ENCODE data around the gene CHGA. TPM values are rescaled to one million over a fixed set of nuclear protein-coding genes. Genes with fewer than 3 reads are reported as not detected.
A peak's percentile ranks its signal among the peaks of the same experiment; 100 is the strongest.

CHGA gene
- polyA plus RNA-seq, 3 donors = not detected

DNA sequence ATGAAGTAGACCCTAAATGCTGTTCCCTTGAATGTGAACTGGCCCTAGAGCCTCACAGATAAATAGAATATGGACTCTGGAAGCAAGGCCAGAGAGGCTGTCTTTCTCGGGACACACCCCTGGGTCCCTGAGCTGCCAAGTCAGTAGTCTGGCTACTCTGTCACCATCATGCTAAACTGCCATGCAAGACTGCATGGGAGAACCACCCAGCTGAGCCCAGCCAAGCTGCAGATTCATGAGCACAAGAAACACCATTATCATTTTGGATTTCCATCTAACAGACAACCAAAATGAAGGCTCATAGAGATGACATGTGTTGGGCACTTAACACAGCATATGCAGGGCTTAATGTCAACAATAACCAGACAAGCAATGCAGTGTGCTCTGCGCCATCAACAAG lies 53.3 kb downstream of the CHGA start:
- Mint-ChIP-seq H3K4me1 (peaks cover 14% of the 10 kb centered on the region), H3K4me3 (no peak overlapping the region), H3K36me3 (peaks cover 69 to 97% of the 10 kb centered on the region in 2 donors), H3K27ac (no peak overlapping the region), H3K9me3 (peaks cover 43 to 60% (median 51%) of the 10 kb centered on the region in 7 donors), H3K27me3 (ENCODE audit: low read depth in 3 of 3) (peaks cover 0 to 3% (median 2%) of the 10 kb centered on the region in 3 donors)
- no peak overlapping the region for H3K9ac ChIP-seq (ENCODE audit: insufficient read depth, low read length, poor library complexity, severe bottlenecking)
- H3K27me3 ChIP-seq (ENCODE audit: control insufficient read depth in 2 of 2, insufficient read depth in 2 of 2, low read length in 2 of 2) = no peaks in the 10 kb centered on the region
- TF ChIP-seq, protein P1, sequence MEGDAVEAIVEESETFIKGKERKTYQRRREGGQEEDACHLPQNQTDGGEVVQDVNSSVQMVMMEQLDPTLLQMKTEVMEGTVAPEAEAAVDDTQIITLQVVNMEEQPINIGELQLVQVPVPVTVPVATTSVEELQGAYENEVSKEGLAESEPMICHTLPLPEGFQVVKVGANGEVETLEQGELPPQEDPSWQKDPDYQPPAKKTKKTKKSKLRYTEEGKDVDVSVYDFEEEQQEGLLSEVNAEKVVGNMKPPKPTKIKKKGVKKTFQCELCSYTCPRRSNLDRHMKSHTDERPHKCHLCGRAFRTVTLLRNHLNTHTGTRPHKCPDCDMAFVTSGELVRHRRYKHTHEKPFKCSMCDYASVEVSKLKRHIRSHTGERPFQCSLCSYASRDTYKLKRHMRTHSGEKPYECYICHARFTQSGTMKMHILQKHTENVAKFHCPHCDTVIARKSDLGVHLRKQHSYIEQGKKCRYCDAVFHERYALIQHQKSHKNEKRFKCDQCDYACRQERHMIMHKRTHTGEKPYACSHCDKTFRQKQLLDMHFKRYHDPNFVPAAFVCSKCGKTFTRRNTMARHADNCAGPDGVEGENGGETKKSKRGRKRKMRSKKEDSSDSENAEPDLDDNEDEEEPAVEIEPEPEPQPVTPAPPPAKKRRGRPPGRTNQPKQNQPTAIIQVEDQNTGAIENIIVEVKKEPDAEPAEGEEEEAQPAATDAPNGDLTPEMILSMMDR (IDR thresholded peaks at IDR 0.05) = no peak
- no peak overlapping the region for H2AFZ ChIP-seq (ENCODE audit: insufficient read depth, low read depth, low read length, poor library complexity, severe bottlenecking)
- peaks cover 4 to 7% of the 10 kb centered on the region in 2 donors for H3K4me1 ChIP-seq (ENCODE audit: control insufficient read depth in 1 of 2, insufficient read depth in 2 of 2, low read length in 2 of 2)
- H4K20me1 ChIP-seq (ENCODE audit: insufficient read depth, low read length) = peaks cover 63% of the 10 kb centered on the region
- no peak overlapping the region for H3K4me3 ChIP-seq (replicated peaks in 1 of 3; ENCODE audit: low read depth in 2 of 3, low read length in 3 of 3)
- DNase-seq = no peak
- intact Hi-C loops (cut with micrococcal nuclease) = no loop called here
- H3K27ac ChIP-seq (ENCODE audit: low read depth in 1 of 2, low read length in 2 of 2) = peak overlapping the region in 1 of 2 donors; percentile 32
- H3K9me3 ChIP-seq (replicated peaks in 1 of 2; ENCODE audit: control insufficient read depth in 1 of 2, insufficient read depth in 1 of 2, low read length in 2 of 2) = peaks cover 56 to 59% of the 10 kb centered on the region in 2 donors
- 90% methylated on average over 2 of the region's 2 CpGs for WGBS (ENCODE audit: insufficient coverage)
- H3K4me2 ChIP-seq (replicated peaks; ENCODE audit: extremely low read depth, low read length, poor library complexity, severe bottlenecking) = no peak overlapping the region
- peaks cover 34 to 96% of the 10 kb centered on the region in 2 donors for H3K36me3 ChIP-seq (replicated peaks in 1 of 2; ENCODE audit: control insufficient read depth in 1 of 2, insufficient read depth in 2 of 2, low read length in 2 of 2)
- H3K79me2 ChIP-seq (ENCODE audit: insufficient read depth, low read length) = peaks cover 75% of the 10 kb centered on the region

DNA sequence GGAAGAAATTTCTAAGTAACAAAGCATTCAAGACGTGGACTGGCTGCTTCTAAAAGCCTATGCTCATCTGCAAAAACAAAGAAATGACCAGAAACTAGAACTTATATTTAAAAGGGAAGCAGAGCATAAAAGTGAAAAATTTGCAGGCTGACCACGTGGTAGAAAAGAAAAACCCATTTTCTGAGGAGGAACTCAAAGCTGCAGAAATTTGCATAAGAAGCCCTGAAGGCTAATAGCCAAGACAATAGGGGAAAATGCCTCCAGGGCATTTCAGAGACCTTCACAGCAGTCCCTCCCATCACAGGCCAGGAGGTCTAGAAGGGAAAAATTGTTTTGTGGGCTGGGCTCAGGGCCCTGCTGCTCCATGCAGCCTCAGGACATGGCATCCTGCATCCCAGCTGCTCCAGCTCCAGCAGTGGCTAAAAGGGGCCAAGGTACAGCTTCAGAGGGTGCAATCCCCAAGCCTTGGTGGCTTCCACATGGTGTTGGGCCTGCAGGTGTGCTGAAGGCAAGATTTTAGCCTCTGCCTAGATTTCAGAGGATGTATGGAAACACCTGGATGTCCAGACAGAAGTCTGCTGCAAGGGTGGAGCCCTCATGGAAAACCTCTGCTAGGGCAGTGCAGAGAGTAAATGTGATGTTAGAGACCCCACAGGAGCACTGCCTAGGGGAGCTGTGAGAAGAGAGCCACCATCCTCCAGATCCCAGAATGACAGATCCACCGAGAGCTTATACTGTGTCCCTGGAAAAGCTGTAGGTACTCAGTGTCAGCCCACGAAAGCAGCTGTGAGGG lies 55.5 kb downstream of the CHGA start:
- peaks cover 61% of the 10 kb centered on the region for H4K20me1 ChIP-seq (ENCODE audit: insufficient read depth, low read length)
- Mint-ChIP-seq H3K36me3 (peaks cover 77 to 97% of the 10 kb centered on the region in 2 donors), H3K9me3 (peaks cover 43 to 67% (median 60%) of the 10 kb centered on the region in 7 donors), H3K4me1 (peaks cover 12% of the 10 kb centered on the region), H3K27ac (peak overlapping the region in 4 of 7 donors; percentile 19 to 64 (median 56)), H3K27me3 (ENCODE audit: low read depth in 3 of 3) (peaks cover 0 to 3% (median 2%) of the 10 kb centered on the region in 3 donors), H3K4me3 (no peak overlapping the region)
- peaks cover 61 to 72% of the 10 kb centered on the region in 2 donors for H3K9me3 ChIP-seq (replicated peaks in 1 of 2; ENCODE audit: control insufficient read depth in 1 of 2, insufficient read depth in 1 of 2, low read length in 2 of 2)
- no peak overlapping the region for H3K9ac ChIP-seq (ENCODE audit: insufficient read depth, low read length, poor library complexity, severe bottlenecking)
- WGBS (ENCODE audit: insufficient coverage) = 74% methylated on average over 3 of the region's 4 CpGs
- H3K27me3 ChIP-seq (ENCODE audit: control insufficient read depth in 2 of 2, insufficient read depth in 2 of 2, low read length in 2 of 2) = no peaks in the 10 kb centered on the region
- H3K4me2 ChIP-seq (replicated peaks; ENCODE audit: extremely low read depth, low read length, poor library complexity, severe bottlenecking) = no peak overlapping the region
- peaks cover 76% of the 10 kb centered on the region for H3K79me2 ChIP-seq (ENCODE audit: insufficient read depth, low read length)
- H2AFZ ChIP-seq (ENCODE audit: insufficient read depth, low read depth, low read length, poor library complexity, severe bottlenecking) = no peak overlapping the region
- intact Hi-C loops (cut with micrococcal nuclease) = no loop called here
- peaks cover 4 to 7% of the 10 kb centered on the region in 2 donors for H3K4me1 ChIP-seq (ENCODE audit: control insufficient read depth in 1 of 2, insufficient read depth in 2 of 2, low read length in 2 of 2)
- peaks cover 48 to 100% of the 10 kb centered on the region in 2 donors for H3K36me3 ChIP-seq (replicated peaks in 1 of 2; ENCODE audit: control insufficient read depth in 1 of 2, insufficient read depth in 2 of 2, low read length in 2 of 2)
- DNase-seq = peak in 1 of 3 donors; percentile 9
- no peak overlapping the region for H3K4me3 ChIP-seq (replicated peaks in 1 of 3; ENCODE audit: low read depth in 2 of 3, low read length in 3 of 3)
- TF ChIP-seq, protein P1 (IDR thresholded peaks at IDR 0.05) = no peak
- peak overlapping the region; percentile 40 to 69 for H3K27ac ChIP-seq (ENCODE audit: low read depth in 1 of 2, low read length in 2 of 2)
